ENCODE data around the gene IFNGR2. TPM values are rescaled to one million over a fixed set of nuclear protein-coding genes. Genes with fewer than 3 reads are reported as not detected.
A peak's percentile ranks its signal among the peaks of the same experiment; 100 is the strongest.
"Not testable (repeated sequence)": the region's sequence is repeated elsewhere in the genome, so short reads cannot be mapped to it uniquely, and the experiment has no call there.

Gene IFNGR2
- total RNA-seq, 6 experiments from 2014 or later = 16.0 to 39.1 (median 27.8) TPM

GRCh38 chr21:33359446-33359845 is 43.8 kb upstream of the IFNGR2 start:
- no peak overlapping the region for H3K27ac ChIP-seq
- TF ChIP-seq POLR2A (IDR thresholded peaks at IDR 0.05) = no peak
- TF ChIP-seq, protein P1, sequence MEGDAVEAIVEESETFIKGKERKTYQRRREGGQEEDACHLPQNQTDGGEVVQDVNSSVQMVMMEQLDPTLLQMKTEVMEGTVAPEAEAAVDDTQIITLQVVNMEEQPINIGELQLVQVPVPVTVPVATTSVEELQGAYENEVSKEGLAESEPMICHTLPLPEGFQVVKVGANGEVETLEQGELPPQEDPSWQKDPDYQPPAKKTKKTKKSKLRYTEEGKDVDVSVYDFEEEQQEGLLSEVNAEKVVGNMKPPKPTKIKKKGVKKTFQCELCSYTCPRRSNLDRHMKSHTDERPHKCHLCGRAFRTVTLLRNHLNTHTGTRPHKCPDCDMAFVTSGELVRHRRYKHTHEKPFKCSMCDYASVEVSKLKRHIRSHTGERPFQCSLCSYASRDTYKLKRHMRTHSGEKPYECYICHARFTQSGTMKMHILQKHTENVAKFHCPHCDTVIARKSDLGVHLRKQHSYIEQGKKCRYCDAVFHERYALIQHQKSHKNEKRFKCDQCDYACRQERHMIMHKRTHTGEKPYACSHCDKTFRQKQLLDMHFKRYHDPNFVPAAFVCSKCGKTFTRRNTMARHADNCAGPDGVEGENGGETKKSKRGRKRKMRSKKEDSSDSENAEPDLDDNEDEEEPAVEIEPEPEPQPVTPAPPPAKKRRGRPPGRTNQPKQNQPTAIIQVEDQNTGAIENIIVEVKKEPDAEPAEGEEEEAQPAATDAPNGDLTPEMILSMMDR (IDR thresholded peaks at IDR 0.05) = no peak
- no peaks in the 10 kb centered on the region for H3K9me3 ChIP-seq
- no peak overlapping the region for H3K4me3 ChIP-seq
- ATAC-seq (no peak), DNase-seq (no peak)
- H3K36me3 ChIP-seq = peaks cover 3 to 12% (median 5%) of the 10 kb centered on the region in 4 donors
- no peaks in the 10 kb centered on the region for H3K27me3 ChIP-seq
- H3K4me1 ChIP-seq = peaks cover 0 to 19% (median 7%) of the 10 kb centered on the region in 4 donors
- intact Hi-C loops (cut with DNase I) = no loop called here
- WGBS (ENCODE audit: insufficient coverage, low coverage, low lambda C conversion rate, missing lambda C conversion rate) = 72% methylated on average over 2 of the region's 4 CpGs

DNA sequence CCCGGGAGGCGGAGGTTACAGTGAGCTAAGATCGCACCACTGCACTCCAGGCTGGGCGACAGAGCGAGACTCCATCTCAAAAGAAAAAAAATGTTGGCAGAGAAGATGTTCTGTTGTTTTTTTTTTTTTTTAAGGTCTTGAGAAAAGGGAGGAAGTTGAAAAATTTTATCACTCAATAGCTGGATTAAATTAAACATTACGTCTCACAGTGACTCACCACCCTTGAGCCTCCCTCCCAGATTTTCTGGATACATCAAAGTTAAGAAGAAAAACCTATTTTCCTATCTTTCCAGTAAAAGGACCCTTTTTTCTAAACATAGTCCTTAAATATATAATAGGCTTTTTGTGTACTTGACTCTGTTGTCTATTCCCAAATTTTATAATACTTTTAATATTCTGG is 42.9 kb upstream of the IFNGR2 start:
- no peak for DNase-seq
- peak in 1 of 4 donors; percentile 6 for ATAC-seq
- Histone ChIP-seq H3K4me3 (no peak overlapping the region), H3K27ac (peak overlapping the region in 1 of 3 donors; percentile 0), H3K9me3 (no peaks in the 10 kb centered on the region), H3K4me1 (peaks cover 0 to 19% (median 7%) of the 10 kb centered on the region in 4 donors), H3K27me3 (no peaks in the 10 kb centered on the region), H3K36me3 (peaks cover 3 to 11% (median 5%) of the 10 kb centered on the region in 4 donors)
- WGBS (ENCODE audit: insufficient coverage, low coverage, low lambda C conversion rate, missing lambda C conversion rate) = 75% methylated on average over 6 of the region's 6 CpGs
- intact Hi-C loops (cut with DNase I) = no loop called here
- no peak for TF ChIP-seq POLR2A (IDR thresholded peaks at IDR 0.05)
- TF ChIP-seq, protein P1 (IDR thresholded peaks at IDR 0.05) = no peak

DNA sequence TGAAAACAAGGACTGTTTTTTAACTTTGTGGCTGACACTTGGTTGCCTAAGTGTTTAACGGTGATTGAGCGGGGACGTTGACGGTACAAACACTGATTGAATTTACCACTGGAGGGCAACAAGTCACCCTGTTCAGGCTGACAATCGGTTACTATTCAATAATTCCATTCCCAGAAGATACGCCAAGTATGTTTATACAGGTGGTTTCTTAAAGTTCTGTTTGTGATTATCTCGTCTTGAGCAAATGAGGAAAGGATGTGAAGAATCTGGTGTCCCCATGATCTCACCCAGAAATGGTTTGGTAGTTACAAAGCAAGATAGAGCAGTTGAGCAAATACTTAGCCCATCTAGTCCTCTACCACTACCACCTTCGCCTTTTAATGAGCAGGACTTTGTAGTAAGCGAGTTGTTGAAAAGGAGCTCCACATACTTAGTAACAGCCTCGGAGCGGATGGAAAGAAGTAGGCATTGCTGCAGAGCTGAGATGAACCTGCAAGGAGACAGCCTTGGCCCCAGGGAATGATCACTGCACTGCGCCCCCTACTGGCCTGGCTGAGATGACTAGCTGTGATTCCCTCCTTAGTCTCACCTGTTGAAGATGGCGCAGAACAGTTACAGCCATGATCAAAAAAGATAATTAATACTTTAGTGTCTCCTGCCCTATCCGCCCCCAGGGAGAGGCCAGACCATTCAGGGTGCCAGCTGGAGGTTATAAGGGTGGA is 42.2 kb upstream of the IFNGR2 start:
- Histone ChIP-seq H3K4me1 (peaks cover 0 to 19% (median 7%) of the 10 kb centered on the region in 4 donors), H3K36me3 (peaks cover 0 to 4% (median under 1%) of the 10 kb centered on the region in 4 donors), H3K9me3 (no peaks in the 10 kb centered on the region), H3K27ac (peak overlapping the region in 2 of 3 donors; percentile 0 to 47), H3K4me3 (peak overlapping the region in 1 of 3 donors; percentile 35), H3K27me3 (no peaks in the 10 kb centered on the region)
- TF ChIP-seq, protein P1 (IDR thresholded peaks at IDR 0.05) = peak; percentile 69 to 83 (median 74)
- TF ChIP-seq POLR2A (IDR thresholded peaks at IDR 0.05) = no peak
- 7% methylated on average over 14 of the region's 14 CpGs for WGBS (ENCODE audit: insufficient coverage, low coverage, low lambda C conversion rate, missing lambda C conversion rate)
- ATAC-seq (peak; percentile 82 to 94 (median 92)), DNase-seq (peak; percentile 74 to 84 (median 83))
- intact Hi-C loops (cut with DNase I) = no loop called here

- Histone ChIP-seq H3K4me1 (peaks cover 0 to 19% (median 7%) of the 10 kb centered on the region in 4 donors), H3K27ac (peak overlapping the region; percentile 20 to 47 (median 33)), H3K4me3 (no peak overlapping the region), H3K36me3 (no peaks in the 10 kb centered on the region), H3K27me3 (no peaks in the 10 kb centered on the region), H3K9me3 (no peaks in the 10 kb centered on the region)
- 42% methylated on average over 11 of the region's 12 CpGs for WGBS (ENCODE audit: insufficient coverage, low coverage, low lambda C conversion rate, missing lambda C conversion rate)
- ATAC-seq (peak; percentile 17 to 36 (median 34)), DNase-seq (no peak)
- intact Hi-C loops (cut with DNase I) = no loop called here
- peak; percentile 64 for TF ChIP-seq POLR2A (IDR thresholded peaks at IDR 0.05)
- TF ChIP-seq, protein P1 (IDR thresholded peaks at IDR 0.05) = no peak
These were observed 41.1 kb upstream of the IFNGR2 start for GRCh38 chr21:33362044-33362555.

DNA sequence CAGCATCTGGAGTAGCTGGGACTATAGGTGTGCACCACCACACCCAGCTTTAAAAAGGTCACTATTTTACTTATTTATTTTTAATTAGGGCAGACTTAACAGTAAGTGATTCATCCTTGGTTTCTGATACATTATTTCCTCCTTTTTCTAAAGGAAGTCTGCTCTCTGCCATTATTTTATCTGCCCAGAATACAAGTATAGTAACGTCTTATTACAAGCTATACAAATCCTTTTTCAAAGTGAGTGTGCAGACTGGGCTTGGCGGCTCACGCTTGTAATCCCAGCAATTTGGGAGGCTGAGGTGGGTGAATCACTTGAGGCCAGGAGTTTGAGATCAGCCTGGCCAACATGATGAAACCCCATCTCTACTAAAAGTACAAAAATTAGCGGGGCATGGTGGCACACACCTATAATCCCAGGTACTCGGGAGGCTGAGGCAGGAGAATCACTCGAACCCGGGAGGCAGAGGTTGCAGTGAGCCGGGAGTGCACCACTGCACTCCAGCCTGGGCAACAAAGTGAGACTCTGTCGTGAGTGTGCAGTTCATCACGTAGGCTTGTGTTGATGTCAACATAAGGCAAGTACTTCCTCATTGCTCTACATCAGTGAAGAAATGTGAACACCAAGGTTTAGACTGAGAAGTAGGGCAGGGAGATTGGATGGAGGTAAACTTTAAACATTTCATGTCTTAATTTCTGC is 39.2 kb upstream of the IFNGR2 start:
- H3K27me3 ChIP-seq; H3K36me3 ChIP-seq; intact Hi-C loops (cut with DNase I); H3K4me3 ChIP-seq; H3K9me3 ChIP-seq: not testable (repeated sequence)
- Histone ChIP-seq H3K27ac (peak overlapping the region in 2 of 3 donors; percentile 22 to 52), H3K4me1 (peaks cover 0 to 19% (median 7%) of the 10 kb centered on the region in 4 donors)
- ATAC-seq (peak in 3 of 4 donors; percentile 24 to 40 (median 32)), DNase-seq (peak in 1 of 3 donors; percentile 42)
- 57% methylated on average over 7 of the region's 10 CpGs for WGBS (ENCODE audit: insufficient coverage, low coverage, low lambda C conversion rate, missing lambda C conversion rate)
